Hypothalamus (tissue), 51 donors: ENCODE results near the gene ADARB1.
A peak's percentile ranks its signal among the peaks of the same experiment; 100 is the strongest.

Experiments used
- DNase-seq, 51 donors: peaks; one replicate each; lab custom pipeline; 2025; lab: John Stamatoyannopoulos, UW

The ADARB1 gene

DNA sequence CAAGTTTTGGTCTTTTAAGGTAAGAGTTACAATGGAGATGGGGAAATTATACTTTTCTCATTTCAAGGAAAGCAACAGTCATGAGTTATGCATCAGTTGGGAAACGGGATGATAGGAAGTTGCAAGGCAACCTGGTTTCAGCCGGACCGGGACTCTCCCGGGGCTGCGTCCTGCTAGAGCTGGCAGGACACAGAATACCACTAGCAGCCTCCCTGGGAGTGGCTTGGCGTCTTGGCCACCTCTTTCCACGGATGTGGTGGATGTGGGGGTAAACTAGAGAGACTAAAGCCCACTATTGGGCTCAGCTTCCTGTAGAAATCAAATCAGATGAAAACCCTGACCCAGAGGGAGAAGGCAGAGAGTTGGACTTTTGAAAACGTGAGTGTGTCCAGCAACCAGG is 71.9 kb downstream of the ADARB1 start:
- DNase-seq = no peak

DNA sequence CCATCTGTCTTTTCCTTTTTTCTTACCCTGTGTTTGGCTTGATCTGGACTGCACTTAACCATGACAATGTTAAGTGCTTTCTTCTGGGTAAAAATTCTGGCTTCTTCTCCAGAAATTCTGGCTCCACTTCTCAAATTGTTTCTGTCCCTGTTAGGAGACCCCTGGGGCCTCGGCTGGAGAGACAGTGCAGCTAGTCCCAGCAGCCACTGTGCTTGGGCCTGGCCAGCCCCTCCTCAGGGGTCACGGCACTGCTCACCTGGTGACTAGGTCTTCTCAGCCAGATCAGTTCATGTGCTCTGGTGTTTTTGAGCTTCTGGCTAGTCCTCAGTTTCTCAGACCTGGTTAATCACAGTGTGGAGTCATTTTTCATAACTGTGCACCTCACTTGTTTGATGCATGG is 72.4 kb downstream of the ADARB1 start:
- DNase-seq = no peak

DNA sequence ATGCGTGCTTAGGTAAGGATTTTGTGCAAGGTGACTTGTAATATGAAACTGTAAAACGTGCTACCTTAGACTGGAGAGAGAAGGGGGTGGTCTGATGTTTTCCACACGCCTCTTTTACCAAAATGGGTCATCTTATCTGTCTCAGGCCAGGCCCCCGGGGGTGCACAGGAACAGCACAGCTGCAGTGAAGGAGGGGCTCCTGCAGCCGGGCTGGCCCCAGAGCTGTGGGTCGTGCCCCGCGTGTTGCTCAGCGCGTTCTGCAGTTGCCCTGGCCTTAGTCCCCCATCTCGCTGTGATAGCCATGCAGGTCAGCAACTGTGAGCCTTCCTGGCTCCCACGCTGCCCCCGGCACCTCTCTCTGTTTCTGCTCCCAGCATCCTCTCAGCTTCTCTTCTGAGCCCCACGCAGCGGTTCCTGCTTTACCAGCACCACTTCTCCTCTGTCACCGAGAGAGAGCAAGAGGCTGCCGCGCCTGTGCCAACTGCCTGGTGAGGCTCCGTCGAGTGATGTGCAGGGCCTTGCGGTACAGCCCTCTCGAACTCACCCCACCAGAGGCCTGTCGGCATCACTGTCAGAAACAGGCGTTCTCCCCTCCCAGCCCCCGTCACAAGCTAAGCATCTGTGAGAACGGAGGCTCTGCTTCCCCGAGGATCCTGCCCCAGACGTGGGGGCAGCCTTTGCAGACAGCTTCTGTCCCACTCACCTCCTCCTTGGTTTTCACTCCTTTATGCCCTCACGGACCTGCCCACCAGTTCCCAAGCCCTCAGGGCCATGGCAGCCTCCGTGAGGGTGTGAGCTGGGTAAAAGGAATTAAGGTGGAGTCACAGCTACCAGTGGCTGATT is 73.3 kb downstream of the ADARB1 start:
- DNase-seq = no peak

DNA sequence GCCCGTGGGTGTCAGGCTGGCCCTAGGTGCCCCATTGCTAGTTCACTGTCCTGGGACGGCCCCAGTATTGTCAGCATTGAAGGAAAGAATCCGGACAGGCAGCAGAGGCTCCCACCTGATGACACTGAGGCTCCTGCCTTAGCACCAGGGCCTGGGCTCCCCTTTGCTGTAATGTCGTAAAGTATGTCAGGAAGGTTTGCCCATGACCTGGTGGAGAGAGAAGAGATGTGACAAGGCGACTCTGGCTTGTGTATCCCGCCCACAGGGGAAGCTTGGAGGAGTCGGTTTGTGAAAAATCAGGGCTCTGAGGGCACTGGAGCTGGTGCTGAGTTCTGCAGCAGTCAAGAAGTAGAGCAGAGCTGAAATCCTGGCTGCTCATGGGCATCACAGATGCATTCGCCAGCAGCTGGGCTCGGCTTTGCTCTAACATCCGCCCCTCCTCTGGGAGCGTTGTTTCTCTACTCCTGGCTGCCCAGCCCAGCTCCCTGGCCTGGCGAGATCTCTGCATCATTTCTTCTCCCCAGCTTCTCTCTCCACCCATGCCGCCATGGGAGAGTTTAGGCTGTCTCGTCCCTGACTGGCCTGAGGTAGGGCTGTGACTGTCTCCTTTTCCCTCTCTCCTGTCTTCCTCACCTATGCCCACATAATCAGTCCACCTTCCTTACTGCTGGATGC is 74.1 kb downstream of the ADARB1 start:
- DNase-seq = no peak

DNA sequence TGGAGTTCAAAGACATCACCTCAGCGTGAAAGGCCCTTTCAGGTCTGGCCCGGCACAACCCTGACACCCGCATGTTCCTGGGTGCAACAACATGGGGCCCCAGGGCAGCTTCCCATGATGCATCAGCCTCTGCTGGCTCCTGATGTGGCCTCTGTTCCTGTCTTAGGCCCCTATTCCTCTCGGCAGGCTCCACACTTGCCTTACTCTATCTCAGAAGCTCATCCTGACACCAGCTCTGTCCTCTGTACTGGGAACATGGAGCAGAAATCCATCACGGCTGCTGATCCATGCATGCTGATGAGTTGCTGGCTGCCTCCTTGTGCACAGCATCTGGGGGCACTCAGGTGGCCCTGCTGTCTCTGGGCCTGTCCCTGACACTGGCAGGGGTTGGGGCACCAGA is 74.6 kb downstream of the ADARB1 start:
- no peak for DNase-seq

DNA sequence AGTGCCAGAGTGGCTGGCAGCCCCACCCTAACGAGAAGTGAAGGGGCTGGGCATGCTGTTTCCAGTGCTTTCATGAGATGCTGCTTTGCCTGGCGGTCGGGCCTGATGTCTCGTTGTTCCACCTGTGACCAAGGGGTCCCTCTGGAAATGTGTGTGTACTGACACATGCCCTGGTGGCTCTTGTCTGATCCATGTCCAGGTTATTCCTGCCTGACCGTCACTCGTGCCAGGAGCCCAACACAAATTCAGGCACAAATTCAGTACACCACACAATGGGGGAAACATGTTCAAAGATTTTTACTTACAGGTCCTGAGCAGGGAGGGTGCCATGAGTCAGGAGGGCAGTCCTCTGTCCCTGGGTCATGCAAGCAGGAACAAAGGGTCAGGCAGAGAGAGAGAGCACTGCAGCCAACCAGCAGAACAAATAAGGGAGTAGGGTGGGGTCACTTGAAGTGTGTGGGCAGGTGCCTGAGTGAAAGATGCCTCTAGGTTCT is 76.3 kb downstream of the ADARB1 start:
- DNase-seq = no peak

DNA sequence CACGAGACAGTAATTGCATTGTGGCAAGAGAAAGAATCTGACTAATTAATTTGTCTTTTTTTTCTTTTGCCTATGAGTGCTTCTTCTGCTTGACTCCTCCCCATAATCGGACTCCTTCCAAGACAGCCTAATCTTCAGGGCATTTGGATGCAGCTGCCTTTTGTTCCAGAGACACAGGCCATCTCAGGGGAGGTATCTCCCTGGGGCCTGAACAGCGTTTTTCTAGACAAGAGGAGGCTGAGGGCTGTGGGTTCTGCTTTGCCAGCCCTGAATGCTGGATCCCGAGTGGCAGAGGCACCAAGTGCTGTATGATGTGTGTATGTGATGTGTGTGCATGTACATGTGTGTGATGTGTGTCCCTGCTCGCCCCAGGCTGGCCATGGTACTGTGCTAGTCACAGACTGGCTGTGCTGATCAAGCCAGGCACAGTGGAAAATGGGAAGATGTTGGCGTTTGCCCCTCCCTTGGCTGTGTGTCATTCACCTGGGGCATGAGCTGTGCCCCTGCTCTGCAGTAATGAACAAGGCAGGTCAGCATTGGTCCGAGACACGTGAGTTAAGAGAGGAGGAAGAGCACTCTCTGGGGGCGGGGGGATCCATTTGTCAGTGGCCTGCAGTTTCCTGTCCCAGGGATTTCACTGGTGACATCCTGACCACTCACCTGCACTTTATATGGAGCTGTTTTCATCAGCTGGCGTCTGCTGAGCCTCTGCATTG is 77.2 kb downstream of the ADARB1 start:
- no peak for DNase-seq

DNA sequence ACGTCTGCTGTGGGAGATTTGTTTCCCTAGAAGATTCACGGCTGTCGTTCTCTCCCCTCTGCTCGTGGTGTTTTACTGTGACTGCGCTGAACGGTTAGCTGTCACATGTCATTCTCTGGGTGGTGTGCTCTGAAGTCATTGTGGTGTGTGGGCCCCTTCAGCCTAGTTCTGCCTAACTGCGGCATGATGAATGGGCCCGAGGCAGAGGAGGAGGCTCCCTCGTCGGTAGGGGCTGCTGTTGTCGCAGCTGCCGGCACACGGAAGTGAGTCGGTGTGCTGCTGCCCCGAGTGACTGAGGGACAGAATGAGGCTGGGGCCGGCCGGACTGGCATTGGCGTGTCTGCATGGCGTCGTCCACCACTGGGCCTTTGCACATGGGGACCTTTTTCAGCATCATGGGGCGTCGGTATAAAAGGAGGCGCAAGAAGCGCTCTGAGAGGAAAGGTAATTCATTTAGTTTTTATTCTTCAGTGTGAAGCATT is 77.9 kb downstream of the ADARB1 start:
- peak in 5 of 51 donors; percentile 24 to 39 (median 27) for DNase-seq

DNA sequence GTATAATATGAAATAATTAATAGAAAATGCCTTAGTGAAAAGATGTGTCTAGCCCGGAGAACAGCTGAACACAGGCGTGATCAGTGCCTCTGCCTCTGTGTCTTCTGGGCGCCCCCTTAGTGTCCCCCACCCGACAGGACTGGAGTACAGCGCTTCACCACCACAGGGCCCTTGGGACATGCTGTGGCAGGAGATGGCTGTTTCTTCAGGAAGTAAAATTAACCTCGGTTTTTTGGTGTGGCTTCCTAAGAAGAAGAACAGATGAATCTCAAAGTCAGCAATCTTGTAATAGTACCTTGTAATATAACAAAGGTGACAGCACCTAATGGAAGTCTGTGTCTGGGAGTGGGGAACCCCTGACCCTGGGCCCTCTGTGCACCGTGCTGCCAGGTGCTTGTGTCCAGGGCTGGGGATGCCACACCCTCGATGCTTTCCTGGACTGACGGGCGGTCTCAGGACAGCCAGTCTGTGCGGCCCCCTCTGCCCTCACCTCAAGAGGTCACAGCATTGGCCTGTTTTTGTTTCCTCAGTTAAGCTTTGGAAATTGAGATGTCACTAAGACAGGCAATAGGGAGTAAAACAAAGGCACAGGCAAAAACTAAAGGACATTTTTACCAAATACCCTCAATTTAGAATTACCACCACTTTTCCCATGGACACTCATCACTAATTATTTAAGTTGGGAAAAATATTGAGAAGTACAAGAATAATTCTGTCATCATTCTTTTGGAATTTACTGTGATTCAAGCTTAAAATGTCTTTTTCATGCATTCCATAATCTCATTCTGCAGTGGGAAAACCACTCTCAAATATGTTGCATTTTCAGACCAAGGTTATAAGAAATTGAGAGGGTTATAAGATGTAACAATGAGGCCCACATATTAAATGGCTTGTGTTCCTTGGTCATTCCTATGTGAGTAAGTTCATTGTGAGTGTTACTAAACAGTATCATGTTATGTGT is 79.3 kb downstream of the ADARB1 start:
- no peak for DNase-seq

DNA sequence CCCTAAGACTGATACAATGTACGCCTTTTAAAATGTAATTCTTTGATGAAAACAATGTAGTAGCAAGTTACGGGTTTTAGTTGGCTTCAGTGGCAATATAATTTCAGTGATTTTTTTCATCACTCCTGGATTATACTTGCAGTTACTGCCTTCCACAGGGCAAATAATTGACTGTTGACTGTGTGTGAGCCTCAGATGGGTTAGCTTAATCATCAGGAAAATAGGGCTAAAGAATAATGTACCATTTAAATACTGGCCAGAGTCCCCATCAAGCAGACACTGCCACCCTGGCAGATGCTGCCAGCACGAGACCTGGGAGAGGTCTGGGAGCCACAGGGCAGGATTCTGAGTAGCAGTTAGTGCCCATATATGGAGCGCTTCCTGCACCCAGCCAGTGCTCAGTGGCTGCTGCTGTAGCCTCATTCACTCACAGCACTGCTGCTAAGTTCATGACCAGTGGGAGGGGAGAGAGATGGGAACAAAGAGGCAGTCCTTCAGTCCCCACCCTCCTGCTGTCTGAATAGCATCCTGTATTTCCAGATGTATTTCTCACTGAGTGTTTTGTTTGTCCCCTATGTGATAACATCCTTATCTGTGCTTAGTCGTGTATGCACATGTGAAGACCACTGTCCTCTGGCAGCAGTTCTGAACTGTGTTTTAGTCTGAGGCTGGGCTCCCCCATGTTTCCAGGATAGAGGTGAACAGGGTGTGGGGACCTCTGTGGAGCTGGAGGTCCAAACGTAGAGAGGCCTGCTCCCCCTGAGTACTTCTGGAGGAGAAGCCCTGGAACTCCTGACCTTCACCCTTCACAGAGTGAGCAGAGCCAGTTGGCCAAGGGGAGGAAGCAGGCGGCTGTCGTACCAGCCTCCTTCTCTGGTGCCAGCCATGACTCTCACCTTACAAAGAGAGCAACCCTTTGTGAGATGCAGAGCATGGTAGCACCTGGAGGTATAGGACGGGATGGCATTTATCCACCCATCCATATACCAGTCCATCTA is 80.4 kb downstream of the ADARB1 start:
- no peak for DNase-seq

DNA sequence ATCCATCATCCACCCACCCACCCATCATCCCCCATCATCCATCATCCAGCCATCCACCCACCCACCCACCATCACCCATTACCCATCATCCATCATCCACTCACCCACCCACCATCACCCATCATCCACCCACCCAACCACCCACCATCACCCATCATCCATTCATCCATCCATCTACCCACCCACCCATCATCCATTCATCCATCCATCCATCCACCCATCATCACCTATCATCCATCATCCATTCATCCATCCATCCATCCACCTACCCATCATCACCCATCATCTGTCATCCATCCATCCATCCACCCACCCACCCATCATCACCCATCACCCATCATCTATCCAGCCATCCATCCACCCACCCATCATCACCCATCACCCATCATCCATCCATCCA is 81.5 kb downstream of the ADARB1 start:
- DNase-seq = no peak

DNA sequence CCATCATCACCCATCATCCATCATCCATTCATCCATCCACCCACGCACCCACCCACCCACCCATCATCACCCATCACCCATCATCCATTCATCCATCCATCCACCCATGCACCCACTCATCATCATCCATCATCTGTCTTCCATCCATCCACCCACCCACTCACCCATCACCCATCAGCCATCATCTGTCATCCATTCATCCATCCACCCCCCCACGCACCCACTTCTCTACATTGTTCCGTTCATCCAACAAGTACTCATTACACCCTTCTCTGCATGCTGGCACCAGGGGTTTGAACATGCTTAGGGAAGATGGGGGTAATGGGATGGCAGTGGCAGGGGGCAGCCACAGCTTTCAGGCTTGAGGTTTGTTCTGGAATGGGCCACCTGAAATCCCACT is 82.1 kb downstream of the ADARB1 start:
- DNase-seq = no peak

DNA sequence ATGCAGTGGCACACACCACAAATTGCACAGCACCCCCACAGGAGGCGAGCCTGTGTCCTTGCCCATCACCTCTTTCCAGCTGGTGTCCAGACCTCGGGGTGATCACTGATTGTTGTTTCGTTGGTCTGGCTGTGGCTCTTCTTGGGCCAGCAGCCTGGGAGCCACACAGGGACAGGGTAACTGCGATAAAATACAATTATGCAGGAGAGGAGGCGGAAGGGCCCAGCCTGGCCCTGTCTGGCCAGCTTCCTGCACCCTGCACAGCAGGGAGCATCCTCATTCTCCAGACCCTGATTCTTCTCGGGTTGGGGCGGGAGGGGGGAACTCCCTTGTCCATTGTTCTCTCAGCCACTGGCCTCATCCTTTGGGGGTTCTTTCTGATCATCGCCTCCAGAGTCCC is 83.6 kb downstream of the ADARB1 start:
- DNase-seq = no peak

DNA sequence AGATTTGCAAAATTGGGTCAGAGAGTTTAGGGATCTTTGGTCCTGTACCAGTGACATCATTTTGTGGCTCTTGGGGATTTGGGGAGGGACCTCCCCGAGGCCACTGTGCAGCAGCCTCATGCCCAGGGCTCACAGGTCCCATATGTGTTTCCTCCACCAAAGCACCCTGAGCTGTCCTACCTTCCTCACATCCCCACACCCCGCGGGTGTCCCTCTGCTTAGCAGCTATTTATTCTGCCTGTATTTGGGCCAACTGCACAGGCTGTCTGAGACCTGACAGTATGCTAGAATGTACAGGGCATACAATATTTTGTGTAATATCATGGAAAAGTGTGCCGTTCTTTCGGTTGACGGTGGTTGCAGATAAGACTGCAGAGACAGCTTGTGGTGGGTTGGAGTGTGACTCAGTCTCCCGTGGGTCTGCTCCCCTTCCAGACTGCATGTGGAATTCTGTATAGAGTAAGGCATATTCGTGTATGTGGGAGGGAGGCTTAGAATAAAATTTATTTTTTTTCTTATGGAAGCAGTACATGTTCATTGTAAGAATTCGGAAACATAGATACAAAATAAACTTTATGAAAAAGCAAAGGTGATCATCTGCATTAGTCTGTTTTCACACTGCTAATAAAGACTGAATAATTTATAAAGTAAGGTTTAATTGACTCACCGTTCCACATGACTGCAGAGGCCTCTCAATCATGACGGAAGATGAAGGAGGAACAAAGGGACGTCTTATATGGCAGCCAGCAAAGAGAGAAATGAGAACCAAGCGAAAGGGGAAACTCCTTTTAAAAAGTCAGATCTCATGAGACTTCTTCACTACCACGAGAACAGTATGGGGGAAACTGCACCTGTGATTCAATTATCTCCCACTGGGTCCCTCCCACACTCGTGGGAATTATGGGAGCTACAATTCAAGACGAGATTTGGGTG is 84.4 kb downstream of the ADARB1 start:
- DNase-seq = peak in 1 of 51 donors; percentile 27

DNA sequence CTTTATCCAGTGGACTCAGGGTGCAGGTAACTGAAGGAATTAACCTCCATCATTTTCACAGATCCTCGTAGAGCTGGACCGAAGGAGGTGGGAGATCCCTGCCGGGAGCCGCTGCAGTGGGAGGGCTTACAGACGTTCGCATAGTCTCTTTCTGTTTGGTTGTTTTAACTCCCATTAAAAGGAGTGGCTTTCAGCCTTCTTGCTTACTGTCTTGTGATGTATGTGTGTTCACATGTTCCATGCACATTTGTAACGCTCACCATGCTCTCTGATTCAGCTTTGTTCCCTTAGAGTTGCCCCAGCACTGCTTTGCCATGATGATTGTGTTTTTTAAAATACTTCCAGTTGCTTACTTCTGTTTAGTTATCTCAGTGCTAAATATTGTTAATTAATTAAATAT is 85.8 kb downstream of the ADARB1 start:
- no peak for DNase-seq

DNA sequence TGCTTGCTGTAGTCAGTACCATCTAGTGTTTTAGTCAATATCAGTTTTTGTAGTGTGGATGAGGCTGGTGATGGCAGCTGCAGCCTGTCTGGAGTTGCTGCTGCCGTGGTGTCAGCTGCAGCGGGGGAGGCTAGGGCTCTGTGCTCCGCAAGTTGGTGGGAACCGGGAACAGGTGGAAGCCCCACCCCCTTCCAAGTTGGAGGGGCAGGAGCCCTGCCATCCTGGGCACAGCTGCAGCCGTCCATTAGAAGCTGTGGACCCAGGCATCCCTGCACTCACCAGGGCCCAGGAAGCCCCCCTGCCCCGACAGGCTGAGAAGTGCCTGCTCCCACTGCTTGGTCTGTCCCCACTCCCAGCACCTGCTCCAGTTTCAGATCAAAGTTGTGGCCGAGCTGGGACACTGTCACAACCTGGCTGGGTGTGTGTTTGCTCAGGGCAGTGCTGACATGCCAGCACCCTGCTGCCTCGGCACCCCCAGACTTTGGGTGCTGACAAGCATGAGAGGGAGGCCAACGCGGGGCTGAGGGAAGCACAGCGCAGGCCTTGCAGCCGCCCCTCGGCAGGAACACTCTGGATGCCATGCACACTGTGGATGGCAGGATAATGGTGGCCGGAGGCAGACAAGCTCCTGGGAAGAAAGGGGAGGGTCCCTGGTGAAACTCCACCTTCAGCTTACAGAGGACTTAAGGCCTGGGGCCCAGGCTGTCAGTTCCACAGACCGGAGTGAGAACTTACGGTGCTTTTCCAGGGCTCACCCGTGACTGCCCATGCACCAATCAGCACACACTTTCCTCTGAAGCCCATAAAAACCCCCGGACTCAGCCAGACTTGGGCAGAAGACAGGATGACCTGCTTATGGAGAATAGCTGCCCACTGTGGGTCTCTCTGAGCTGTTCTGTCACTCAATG is 86.9 kb downstream of the ADARB1 start:
- DNase-seq = no peak

DNA sequence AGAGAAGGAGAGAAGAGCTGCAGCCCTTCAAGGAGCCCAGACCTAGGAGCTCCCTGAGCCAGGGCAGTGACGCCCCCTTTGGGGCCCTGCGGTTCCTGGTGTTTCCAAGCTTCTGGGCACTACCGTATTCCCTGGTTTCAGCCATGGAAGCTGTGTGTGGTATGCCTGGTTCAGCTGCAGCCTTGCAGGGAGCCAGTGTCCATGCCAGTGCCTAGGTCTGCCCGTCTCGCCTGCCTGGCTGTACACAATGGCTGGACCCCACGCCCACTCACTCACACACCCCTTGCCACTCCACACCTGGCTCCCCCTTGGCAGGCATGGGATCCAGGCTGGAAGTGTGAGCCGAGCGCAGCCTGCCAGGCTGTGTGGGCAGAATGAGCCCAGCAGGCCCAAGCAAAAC is 87.7 kb downstream of the ADARB1 start:
- DNase-seq = no peak
